CD4-positive, alpha-beta T cell treated with Interleukin-4 for 1 hour (primary cell): ENCODE measurements around the gene RSF1.

Experiments
- DNase-seq, 2 donors: peaks; one replicate each; pipeline ENCODE4 v3.0.0-alpha.2; 2020 to 2022

RSF1 gene

GRCh38 chr11:77669848-77670511 is 150.5 kb downstream of the RSF1 start:
- no peak for DNase-seq

GRCh38 chr11:77668760-77669159 is 151.8 kb downstream of the RSF1 start:
- DNase-seq, result no peak

GRCh38 chr11:77665240-77665965 is 155.1 kb downstream of the RSF1 start:
- DNase-seq, result no peak

GRCh38 chr11:77661670-77662069 is 158.9 kb downstream of the RSF1 start:
- DNase-seq, result no peak

- no peak for DNase-seq
Measured at GRCh38 chr11:77660947-77661346, 159.6 kb downstream of the RSF1 start.

GRCh38 chr11:77658213-77659013 is 162.1 kb downstream of the RSF1 start:
- no peak for DNase-seq

GRCh38 chr11:77656362-77656761 is 164.2 kb downstream of the RSF1 start:
- DNase-seq, result no peak

GRCh38 chr11:77654770-77655434 is 165.6 kb downstream of the RSF1 start:
- no peak for DNase-seq

GRCh38 chr11:77650123-77650522 is 170.4 kb downstream of the RSF1 start:
- DNase-seq, result no peak

GRCh38 chr11:77647654-77648305 is 172.7 kb downstream of the RSF1 start:
- DNase-seq, result no peak

GRCh38 chr11:77644887-77645286 is 175.6 kb downstream of the RSF1 start:
- DNase-seq, result no peak

- DNase-seq, result no peak
Measured at GRCh38 chr11:77642228-77642627, 178.3 kb downstream of the RSF1 start.

- DNase-seq, result peak; percentile 82 to 83
Measured at GRCh38 chr11:77637345-77638165, 183.0 kb downstream of the RSF1 start, which contains the start of gene CLNS1A. Gene CLNS1A (minus strand): TSS chr11:77637794. CDS start chr11:77637714, 80 bp downstream.

GRCh38 chr11:77636731-77637344 is 183.7 kb downstream of the RSF1 start:
- peak in 1 of 2 donors; percentile 2 for DNase-seq

GRCh38 chr11:77633926-77634325 is 186.6 kb downstream of the RSF1 start:
- DNase-seq, result peak in 1 of 2 donors; percentile 27

GRCh38 chr11:77630157-77630710 is 190.3 kb downstream of the RSF1 start:
- no peak for DNase-seq

- DNase-seq, result peak in 1 of 2 donors; percentile 60
Measured at GRCh38 chr11:77619576-77620198, 200.8 kb downstream of the RSF1 start.

GRCh38 chr11:77617892-77618291 is 202.6 kb downstream of the RSF1 start:
- no peak for DNase-seq

- DNase-seq, result no peak
Measured at GRCh38 chr11:77611921-77612320, 208.6 kb downstream of the RSF1 start.
